Measurements from ENCODE around the gene ANO1. TPM values are rescaled to one million over a fixed set of nuclear protein-coding genes. Genes with fewer than 3 reads are reported as not detected.

ANO1 gene
- total RNA-seq, 1 experiment from 2014 or later, result 41.7 TPM

- Histone ChIP-seq H3K9me3 (ENCODE audit: control insufficient read depth in 1 of 2, insufficient read depth in 1 of 2, low read depth in 1 of 2, low read length in 2 of 2) (no peaks in the 10 kb centered on the region), H3K79me2 (ENCODE audit: insufficient read depth, low read length) (no peaks in the 10 kb centered on the region), H2AFZ (ENCODE audit: low read depth, low read length, poor library complexity, severe bottlenecking) (peak overlapping the region; percentile 90), H3K9ac (ENCODE audit: low read length) (no peak overlapping the region), H3K27me3 (ENCODE audit: insufficient read depth, low read length) (no peaks in the 10 kb centered on the region), H3K4me2 (ENCODE audit: low read length) (peak overlapping the region; percentile 49), H3K9me2 (ENCODE audit: insufficient read depth) (no peaks in the 10 kb centered on the region), H4K20me1 (ENCODE audit: insufficient read depth) (no peaks in the 10 kb centered on the region), H3K27ac (ENCODE audit: low read depth, low read length) (no peak overlapping the region), H3K4me3 (replicated peaks in 1 of 2; ENCODE audit: low read depth in 1 of 2, low read length in 2 of 2) (no peak overlapping the region), H3K36me3 (ENCODE audit: control insufficient read depth in 1 of 2, insufficient read depth in 2 of 2, low read length in 2 of 2) (no peaks in the 10 kb centered on the region), H3K4me1 (ENCODE audit: control insufficient read depth in 1 of 2, insufficient read depth in 2 of 2, low read length in 2 of 2) (peaks cover 0 to 15% of the 10 kb centered on the region in 2 experiments; a peak in 2 of 4 replicates)
- CTCF ChIA-PET, result interaction anchor here (0.6 to 1.8 kb wide), 17 partner anchors 8 to 496 kb away, joined by 3 to 20 read pairs (median 3); partner anchors contain the start of gene FADD
- ATAC-seq, result peak; percentile 95
- peak; percentile 62 for DNase-seq (ENCODE audit: low read depth, low spot score)
- POLR2A ChIA-PET, result interaction anchor here (0.9 to 1.0 kb wide), 2 partner anchors 275 to 282 kb away, joined by 3 read pairs; no protein-coding TSS in a partner anchor
- TF ChIP-seq RAD21 (IDR thresholded peaks at IDR 0.05; ENCODE audit: low read depth), result peak; percentile 100
- no peak for TF ChIP-seq REST (IDR thresholded peaks at IDR 0.05; ENCODE audit: low read depth)
- TF ChIP-seq POLR2A (IDR thresholded peaks at IDR 0.05; ENCODE audit: borderline replicate concordance, extremely low read depth, insufficient read depth, insufficient read length), result no peak
- TF ChIP-seq EZH2 (IDR thresholded peaks at IDR 0.05), result no peak
- TF ChIP-seq ELF1 (IDR thresholded peaks at IDR 0.05; ENCODE audit: borderline replicate concordance, low read depth), result no peak
- no peak for TF ChIP-seq TCF7L2 (IDR thresholded peaks at IDR 0.05; ENCODE audit: borderline replicate concordance, extremely low read depth, insufficient read depth, insufficient read length)
- TF ChIP-seq SIN3A (IDR thresholded peaks at IDR 0.05; ENCODE audit: low read depth), result no peak
- no peak for TF ChIP-seq POLR2AphosphoS5 (IDR thresholded peaks at IDR 0.05; ENCODE audit: low read depth, low read length)
- TF ChIP-seq SP1 (IDR thresholded peaks at IDR 0.05; ENCODE audit: low read depth), result no peak
- TF ChIP-seq YY1 (IDR thresholded peaks at IDR 0.05; ENCODE audit: extremely low read depth, insufficient replicate concordance, low read depth, low read length), result peak; percentile 36
- TF ChIP-seq JUND (IDR thresholded peaks at IDR 0.05), result no peak
- TF ChIP-seq ZNF274 (IDR thresholded peaks at IDR 0.05; ENCODE audit: low read depth, low read length), result no peak
- peak; percentile 63 for TF ChIP-seq MAX (IDR thresholded peaks at IDR 0.05)
- no peak for TF ChIP-seq SRF (IDR thresholded peaks at IDR 0.05; ENCODE audit: low read depth)
- no peak for TF ChIP-seq ZFX (IDR thresholded peaks at IDR 0.05)
- TF ChIP-seq CBX3 (IDR thresholded peaks at IDR 0.05; ENCODE audit: low read depth), result no peak; the same call in 1 of the 2 replicates
- peak; percentile 93 to 98 (median 95) for TF ChIP-seq CTCF (IDR thresholded peaks at IDR 0.05 in 2 of 3, conservative IDR thresholded peaks at IDR 0.05 in 1 of 3; ENCODE audit: borderline replicate concordance in 1 of 3, insufficient read depth in 1 of 3, low read depth in 2 of 3, low read length in 2 of 3)
- intact Hi-C loops (cut with micrococcal nuclease), result loop anchor here (1.0 to 5.0 kb wide), 5 partner anchors 109 to 504 kb away; no protein-coding TSS in a partner anchor
- RAD21 ChIA-PET (ENCODE audit: low non-redundant PET in 1 of 2, low total read pairs in 2 of 2, uncharacterized antibody in 2 of 2, unreplicated experiment in 2 of 2), result interaction anchor here (1.0 to 1.6 kb wide), 4 partner anchors 269 to 282 kb away, joined by 3 to 8 read pairs (median 4); no protein-coding TSS in a partner anchor
- no TSS peak for BruUV-seq (replicated peaks)
These were observed 113.5 kb downstream of the ANO1 start for GRCh38 chr11:70191495-70192140.

Measured in HCT116 (cell line).